Activated T-helper 1 cell treated with Interleukin-2 at 50 U/mL for 16 hours (primary cell): ENCODE data around the gene UBR7.

Experiments used
- DNase-seq: peaks from one replicate; pipeline ENCODE4 v3.0.0-alpha.2; 2020; ENCODE audit warnings: low read depth

Gene UBR7

DNA sequence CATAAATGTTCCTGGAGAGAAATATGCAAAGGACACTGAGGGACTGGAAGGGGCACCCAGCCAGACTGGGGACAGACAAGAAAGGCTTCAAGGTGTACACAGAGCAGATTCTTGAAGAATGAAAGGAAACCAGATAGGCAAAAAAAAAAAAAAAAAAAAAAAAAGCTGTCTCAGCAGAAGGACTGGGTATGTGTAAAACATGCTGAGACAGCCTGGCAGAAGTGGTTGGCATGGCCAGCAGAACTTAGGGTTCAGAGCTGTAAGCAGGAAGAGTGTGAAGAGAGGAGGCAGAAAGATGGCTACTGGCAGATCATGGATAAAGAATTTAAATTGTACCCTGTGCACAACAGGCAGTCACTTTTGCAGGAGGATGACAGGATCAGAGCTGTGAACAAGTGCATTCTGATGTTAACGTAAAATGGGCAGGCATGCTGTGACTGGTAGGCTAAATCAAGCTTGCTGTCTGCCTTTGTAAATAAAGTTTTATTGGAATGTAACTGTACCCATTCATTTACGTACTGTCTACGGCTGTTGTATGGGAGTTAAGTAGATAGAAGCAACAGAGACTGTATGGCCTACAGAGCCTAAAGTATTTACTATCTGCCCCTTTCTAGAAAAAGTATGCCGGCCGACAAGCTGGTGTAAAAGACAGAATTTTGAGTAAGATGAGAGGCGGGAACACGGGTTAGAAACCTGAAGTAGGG, 42.2 kb downstream of the UBR7 start:
- no peak for DNase-seq

DNA sequence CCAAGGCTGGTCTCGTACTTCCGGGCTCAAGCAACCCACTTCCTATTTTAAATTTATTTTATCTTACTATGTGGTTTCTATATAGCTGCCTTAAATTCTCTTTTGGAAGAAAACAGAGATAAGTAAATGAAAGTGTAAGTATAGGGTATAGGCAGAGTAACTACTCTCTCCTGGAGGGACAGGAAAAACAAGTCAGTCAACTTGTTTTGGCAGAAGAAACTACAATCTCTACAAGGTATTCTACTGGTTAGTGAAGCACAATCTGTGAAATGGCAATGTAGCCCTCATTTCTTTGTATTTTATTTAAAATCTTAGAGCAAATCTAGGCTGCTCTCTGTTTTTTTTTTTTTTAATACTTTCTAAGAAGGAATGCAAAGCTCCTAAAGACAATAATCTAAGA, 55.4 kb downstream of the UBR7 start:
- no peak for DNase-seq

DNA sequence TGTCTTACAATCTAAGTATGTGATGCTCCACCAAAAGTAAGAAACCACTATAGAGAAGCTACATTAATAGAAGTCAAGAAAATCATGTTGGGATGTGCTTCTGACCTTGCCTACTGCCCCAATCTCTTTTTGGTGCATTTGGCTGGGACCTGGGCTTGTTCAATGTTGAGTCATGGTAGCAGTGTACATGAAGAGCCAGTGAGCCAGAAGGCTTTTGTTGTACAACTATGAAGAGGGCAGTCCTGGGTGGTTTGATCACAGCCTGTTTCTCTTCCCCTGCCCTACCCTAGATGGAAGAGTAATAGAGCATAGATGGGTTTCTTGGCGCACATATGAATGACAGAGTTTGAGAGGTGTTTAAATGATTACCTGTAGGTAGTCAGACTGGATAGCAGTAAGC, 56.4 kb downstream of the UBR7 start:
- no peak for DNase-seq

DNA sequence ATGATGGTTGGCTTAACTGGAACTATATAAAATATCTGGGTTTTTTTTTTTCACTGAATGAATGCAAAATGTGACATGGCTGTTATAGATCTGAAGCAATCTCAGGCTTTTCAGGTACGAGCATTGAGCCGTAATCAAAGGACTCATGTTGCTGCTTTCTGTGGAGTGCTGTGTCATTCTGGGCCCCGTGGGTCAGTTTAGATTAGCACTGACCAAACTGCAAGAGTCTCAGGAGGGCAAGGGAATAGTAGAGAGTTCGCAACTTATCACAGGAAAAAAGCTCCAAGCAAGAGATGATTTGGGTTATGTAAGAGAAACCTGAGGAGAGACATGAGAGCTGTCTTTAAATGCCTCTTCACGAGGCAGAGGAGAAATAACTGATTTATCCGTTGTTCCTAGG, 59.1 kb downstream of the UBR7 start:
- DNase-seq = no peak

DNA sequence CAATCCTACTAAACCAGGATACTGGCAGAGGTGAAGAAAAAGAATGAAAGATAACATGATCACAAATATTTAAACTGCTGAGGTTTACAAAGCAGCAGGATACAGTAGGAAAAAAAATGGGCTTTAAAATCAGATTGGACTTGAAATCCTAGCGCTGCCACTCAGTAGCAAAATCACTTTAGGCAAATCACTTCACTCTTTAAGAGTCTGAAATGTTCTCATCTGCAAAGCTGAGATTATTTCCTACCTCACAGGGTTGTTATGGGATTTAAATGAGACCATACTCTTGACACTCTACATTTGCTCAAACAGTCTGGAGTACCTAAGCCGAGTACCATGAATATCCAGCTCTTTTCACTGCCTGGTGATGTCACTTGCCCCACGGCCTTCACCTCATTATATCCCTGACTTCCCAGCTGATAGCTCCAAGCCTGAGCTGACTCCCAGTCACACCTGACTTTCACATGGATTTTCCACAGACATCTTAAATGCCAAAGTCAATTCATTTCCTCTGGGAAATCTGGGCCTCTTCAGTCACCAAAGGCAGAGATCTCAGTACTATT, 60.2 kb downstream of the UBR7 start:
- DNase-seq = no peak

DNA sequence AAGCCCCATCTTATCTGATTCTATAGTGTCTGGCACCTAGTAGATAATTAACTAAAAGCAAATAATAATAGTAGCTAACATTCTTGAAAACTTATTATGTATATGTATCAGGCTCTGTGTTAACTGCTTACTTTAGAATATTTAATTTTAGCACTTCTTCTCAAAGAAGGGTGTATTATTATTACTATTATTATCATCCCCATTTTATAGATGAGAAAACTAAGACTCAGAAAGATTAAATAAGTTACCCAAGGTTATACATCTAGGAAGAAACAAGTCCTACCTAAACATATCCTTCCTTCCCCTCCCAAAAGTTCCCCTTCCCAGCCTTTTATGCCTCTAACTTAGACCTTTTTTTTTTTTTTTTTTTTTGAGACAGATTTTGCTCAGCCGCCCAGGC, 61.4 kb downstream of the UBR7 start:
- no peak for DNase-seq

DNA sequence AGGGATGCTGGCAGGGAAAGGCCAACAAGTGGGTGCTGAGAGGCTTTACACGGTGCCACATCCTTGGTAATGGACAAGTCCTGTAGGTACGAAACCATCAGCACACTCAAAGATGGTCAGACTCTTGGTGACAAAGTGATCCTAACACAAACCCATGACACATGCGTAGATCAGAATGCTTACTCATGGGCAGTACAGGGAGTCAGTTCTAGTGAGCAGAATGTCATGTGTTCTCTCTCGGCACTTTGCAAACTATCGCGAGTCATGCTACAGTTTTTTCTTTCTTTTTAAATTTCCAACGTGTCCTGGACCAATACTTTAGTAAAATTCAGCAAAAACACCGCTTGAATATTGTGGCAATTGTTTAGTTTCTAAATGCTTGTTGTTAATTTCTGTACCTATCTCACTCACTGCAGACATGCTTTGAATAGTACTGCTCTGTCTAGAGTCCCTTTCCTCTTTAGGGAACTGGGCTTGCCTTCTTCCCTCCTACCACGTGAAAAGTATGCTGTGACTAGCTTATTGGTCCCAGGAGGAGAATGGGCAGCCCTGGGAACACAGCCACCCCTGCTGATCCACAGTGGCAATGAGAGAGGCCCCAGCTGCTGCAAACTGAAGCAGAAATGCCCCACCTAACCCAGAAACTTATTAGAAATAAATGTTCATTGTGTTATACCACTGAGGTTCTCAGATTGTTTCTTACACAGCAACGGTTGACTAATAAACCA, 62.4 kb downstream of the UBR7 start:
- DNase-seq = no peak

DNA sequence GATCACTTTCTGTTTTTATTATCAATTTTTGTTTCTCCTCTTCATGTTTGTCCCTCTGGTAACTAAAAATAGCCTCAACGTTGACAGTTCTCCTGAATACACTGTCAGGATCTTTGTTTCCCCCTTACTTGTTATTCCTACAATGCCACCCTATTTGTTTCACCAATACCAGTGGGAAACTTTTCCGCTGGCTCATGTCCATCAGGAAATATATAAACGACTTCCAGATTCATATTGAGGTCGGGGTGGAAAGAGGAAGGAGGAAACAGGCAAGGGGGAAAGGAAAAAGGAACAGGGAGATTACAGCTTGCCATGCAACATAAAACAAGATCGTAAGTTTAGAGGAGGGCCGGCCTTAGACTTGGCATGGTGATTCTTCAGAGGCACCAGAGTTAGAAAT, 64.1 kb downstream of the UBR7 start:
- DNase-seq = no peak

DNA sequence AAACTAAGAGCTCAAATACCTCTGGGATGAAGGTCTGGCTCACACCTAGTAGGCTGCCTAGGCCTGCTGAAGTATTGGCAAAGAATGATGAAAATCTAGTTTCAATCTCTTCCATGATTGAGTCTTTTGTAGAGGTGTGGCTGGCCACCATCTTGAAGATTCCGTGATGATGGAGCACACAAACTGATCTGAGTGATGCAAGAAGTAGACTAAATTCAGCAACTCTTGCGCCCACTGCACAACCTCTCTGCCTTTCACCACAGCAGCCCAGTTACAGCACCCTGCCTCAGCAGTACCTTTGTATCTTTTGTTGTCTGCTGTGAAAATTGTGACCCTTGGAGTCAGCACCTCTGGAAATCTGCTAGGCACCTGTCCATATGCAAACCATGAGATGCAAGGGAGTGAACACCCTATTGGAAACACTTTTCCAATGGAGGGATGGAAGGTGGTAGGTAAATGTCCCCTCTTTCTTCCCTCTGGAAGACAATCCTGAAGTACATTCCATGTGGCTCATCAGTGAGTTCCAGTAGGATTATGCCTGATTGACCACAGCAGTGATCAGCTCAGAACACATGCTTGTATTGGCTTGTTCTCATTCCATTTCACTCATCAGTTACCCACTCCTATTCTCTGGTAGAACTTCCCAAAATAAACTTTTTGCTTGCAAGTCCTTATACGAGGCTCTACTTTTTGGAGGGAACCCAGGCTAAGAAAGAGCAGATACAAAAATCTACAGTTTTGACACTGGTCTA, 67.2 kb downstream of the UBR7 start:
- no peak for DNase-seq

DNA sequence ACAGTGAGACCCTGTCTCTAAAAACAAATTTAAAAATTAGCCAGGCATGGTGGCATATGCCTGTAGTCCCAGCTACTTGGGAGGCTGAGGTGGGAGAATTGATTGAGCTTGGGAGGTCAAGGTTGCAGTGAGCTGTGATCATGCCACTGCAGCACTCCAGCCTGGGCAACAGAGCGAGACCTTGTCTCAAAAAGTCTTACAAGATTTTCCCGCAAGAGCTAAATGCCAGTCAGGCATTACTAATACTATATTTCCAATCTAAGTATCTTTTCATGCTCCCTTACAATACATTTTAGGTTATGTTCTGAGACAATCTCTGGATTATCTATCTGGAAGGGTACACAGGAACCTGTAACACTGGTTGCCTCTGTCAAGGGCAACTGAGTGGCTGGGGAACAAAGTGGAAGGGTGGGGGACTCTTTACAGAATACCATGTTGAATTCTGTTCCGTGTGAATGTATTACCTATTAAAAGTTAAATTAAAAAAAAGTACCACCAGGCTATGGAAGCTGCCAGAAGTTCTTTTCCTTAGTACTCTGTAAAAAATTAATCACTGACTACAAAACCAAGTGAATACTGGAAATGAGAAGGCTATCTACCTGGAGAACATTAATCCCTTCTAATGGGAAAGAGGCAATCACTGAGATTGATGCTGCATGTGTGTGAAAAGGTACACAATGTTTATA, 69.1 kb downstream of the UBR7 start:
- DNase-seq = no peak
